GM21515 (cell line): ENCODE measurements around the gene WNT4.

ENCODE experiments used
- ATAC-seq: cut with Tn5 transposase; IDR thresholded peaks from one replicate; pipeline ENCODE4 v1.9.1; 2021; ENCODE audit not compliant: unreplicated experiment

WNT4 gene

GRCh38 chr1:22164841-22165808 lies 22.2 kb upstream of the WNT4 start:
- ATAC-seq, result no peak

GRCh38 chr1:22163564-22163963 lies 20.7 kb upstream of the WNT4 start:
- no peak for ATAC-seq

GRCh38 chr1:22163137-22163536 lies 20.2 kb upstream of the WNT4 start:
- no peak for ATAC-seq

GRCh38 chr1:22159891-22160290 lies 17.0 kb upstream of the WNT4 start:
- ATAC-seq, result no peak

GRCh38 chr1:22158654-22159053 lies 15.8 kb upstream of the WNT4 start:
- ATAC-seq, result no peak

GRCh38 chr1:22157359-22157966 lies 14.6 kb upstream of the WNT4 start:
- no peak for ATAC-seq

- no peak for ATAC-seq
These were observed 12.6 kb upstream of the WNT4 start for GRCh38 chr1:22155517-22155916.

GRCh38 chr1:22154626-22155025 lies 11.7 kb upstream of the WNT4 start:
- no peak for ATAC-seq

- no peak for ATAC-seq
These were observed 11.0 kb upstream of the WNT4 start for GRCh38 chr1:22153660-22154437.

GRCh38 chr1:22150923-22151322 lies 8.0 kb upstream of the WNT4 start:
- ATAC-seq, result no peak

GRCh38 chr1:22142315-22143064 lies 407 bp downstream of the WNT4 start:
- no peak for ATAC-seq

GRCh38 chr1:22141554-22142314 lies 1.2 kb downstream of the WNT4 start:
- no peak for ATAC-seq

- no peak for ATAC-seq
These were observed 2.2 kb downstream of the WNT4 start for GRCh38 chr1:22140694-22141093.

- no peak for ATAC-seq
These were observed 3.1 kb downstream of the WNT4 start for GRCh38 chr1:22139817-22140216.

GRCh38 chr1:22139066-22139594 lies 3.8 kb downstream of the WNT4 start:
- no peak for ATAC-seq

GRCh38 chr1:22137004-22137720 lies 5.7 kb downstream of the WNT4 start:
- no peak for ATAC-seq

GRCh38 chr1:22133931-22134324 lies 9.0 kb downstream of the WNT4 start:
- ATAC-seq, result no peak

GRCh38 chr1:22133247-22133930 lies 9.5 kb downstream of the WNT4 start:
- no peak for ATAC-seq
